ENCODE data around the gene MEOX2. TPM values are rescaled to one million over a fixed set of nuclear protein-coding genes. Genes with fewer than 3 reads are reported as not detected.

MEOX2 gene
- total and polyA plus RNA-seq, 2 donors from 2014 or later, result 1.2 TPM; not detected in 1

DNA sequence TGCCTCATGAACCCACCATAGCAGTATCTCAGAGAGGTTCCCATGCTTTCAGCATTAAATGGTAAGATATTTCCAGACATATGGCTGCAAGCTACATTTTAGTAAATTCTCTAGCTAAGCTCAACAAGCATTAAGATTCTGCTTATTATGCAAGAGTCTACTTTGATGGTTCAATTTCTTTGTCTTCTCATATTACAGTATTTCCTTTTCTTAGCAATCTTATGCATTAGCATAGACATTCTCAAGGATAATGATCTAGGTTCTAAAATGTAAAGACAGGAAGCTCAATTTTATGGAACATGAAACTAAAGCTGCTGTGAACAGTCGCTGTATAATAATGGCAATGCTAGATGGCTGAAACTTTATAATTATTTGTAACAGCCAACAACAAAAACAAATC is 39.2 kb downstream of the MEOX2 start:
- H3K27ac ChIP-seq (ENCODE audit: low read depth in 2 of 2, low read length in 2 of 2), result no peak overlapping the region
- FAIRE-seq, result no peak
- no peak for TF ChIP-seq CTCF (IDR thresholded peaks at IDR 0.05; ENCODE audit: borderline replicate concordance, extremely low read depth, insufficient read depth)

DNA sequence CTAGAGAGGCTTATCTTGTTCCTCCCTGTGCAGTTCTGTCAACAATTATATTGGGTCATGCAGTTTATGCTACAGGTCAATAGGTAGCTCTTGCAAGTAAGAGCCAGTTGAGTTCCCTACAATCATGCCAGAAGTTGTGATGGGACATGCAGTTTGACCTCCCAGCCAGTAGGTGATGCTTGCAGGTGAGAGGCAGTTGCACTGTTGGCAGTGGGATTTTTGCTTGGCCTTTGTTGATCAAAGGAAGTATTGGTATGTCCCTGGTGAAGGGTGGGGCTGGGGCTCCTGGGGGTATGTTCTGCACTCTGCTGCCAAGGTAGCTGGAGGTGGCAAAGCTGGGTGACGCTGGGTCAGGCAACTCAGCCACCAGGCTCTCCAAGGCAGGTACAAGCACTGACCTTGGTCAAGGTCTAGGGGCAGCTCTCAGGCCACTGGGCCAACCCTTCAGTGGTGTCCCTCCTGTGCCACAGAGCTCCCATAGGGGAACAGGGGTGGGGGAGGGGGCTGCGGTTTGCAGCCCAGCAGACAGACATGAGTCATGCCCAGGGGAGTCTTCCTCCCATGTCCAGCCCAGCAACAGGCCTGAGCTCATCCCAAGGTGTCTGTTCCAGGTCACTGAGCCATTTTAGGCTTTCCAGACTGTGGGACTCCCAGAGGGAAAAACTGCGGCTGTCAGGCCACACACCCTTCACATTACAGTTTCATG is 43.3 kb downstream of the MEOX2 start:
- Histone ChIP-seq H3K9ac (ENCODE audit: low read length in 3 of 3) (no peak overlapping the region), H3K4me3 (ENCODE audit: low read length in 3 of 3) (no peak overlapping the region), H3K27ac (ENCODE audit: low read depth in 2 of 2, low read length in 2 of 2) (no peak overlapping the region), H3K36me3 (ENCODE audit: control insufficient read depth in 2 of 3, insufficient read depth in 3 of 3, low read length in 3 of 3) (no peaks in the 10 kb centered on the region), H3K9me3 (ENCODE audit: control insufficient read depth in 2 of 3, insufficient read depth in 1 of 3, low read length in 3 of 3) (no peaks in the 10 kb centered on the region), H3K27me3 (ENCODE audit: control insufficient read depth, insufficient read depth, low read length) (no peaks in the 10 kb centered on the region), H3K4me1 (ENCODE audit: control insufficient read depth in 2 of 3, insufficient read depth in 2 of 3, low read depth in 1 of 3, low read length in 3 of 3) (no peaks in the 10 kb centered on the region)
- intact Hi-C loops (cut with DNase I), result no loop called here
- no peak for TF ChIP-seq CTCF (IDR thresholded peaks at IDR 0.05; ENCODE audit: borderline replicate concordance, extremely low read depth, insufficient read depth)
- DNase-seq, result no peak
- FAIRE-seq, result no peak

More for the DNA sequence above, 39.2 kb downstream of the MEOX2 start:
- Histone ChIP-seq H3K9ac (ENCODE audit: low read length in 3 of 3) (no peak overlapping the region), H3K9me3 (ENCODE audit: control insufficient read depth in 2 of 3, insufficient read depth in 1 of 3, low read length in 3 of 3) (no peaks in the 10 kb centered on the region), H3K36me3 (ENCODE audit: control insufficient read depth in 2 of 3, insufficient read depth in 3 of 3, low read length in 3 of 3) (no peaks in the 10 kb centered on the region), H3K4me1 (ENCODE audit: control insufficient read depth in 2 of 3, insufficient read depth in 2 of 3, low read depth in 1 of 3, low read length in 3 of 3) (no peaks in the 10 kb centered on the region), H3K27me3 (ENCODE audit: control insufficient read depth, insufficient read depth, low read length) (no peaks in the 10 kb centered on the region), H3K4me3 (ENCODE audit: low read length in 3 of 3) (no peak overlapping the region)
- no peak for DNase-seq
- intact Hi-C loops (cut with DNase I), result no loop called here

- Histone ChIP-seq H3K36me3 (ENCODE audit: control insufficient read depth in 2 of 3, insufficient read depth in 3 of 3, low read length in 3 of 3) (no peaks in the 10 kb centered on the region), H3K27ac (ENCODE audit: low read depth in 2 of 2, low read length in 2 of 2) (no peak overlapping the region), H3K4me3 (ENCODE audit: low read length in 3 of 3) (no peak overlapping the region), H3K9ac (ENCODE audit: low read length in 3 of 3) (no peak overlapping the region), H3K27me3 (ENCODE audit: control insufficient read depth, insufficient read depth, low read length) (no peaks in the 10 kb centered on the region), H3K4me1 (ENCODE audit: control insufficient read depth in 2 of 3, insufficient read depth in 2 of 3, low read depth in 1 of 3, low read length in 3 of 3) (no peaks in the 10 kb centered on the region), H3K9me3 (ENCODE audit: control insufficient read depth in 2 of 3, insufficient read depth in 1 of 3, low read length in 3 of 3) (no peaks in the 10 kb centered on the region)
- intact Hi-C loops (cut with DNase I), result no loop called here
- TF ChIP-seq CTCF (IDR thresholded peaks at IDR 0.05; ENCODE audit: borderline replicate concordance, extremely low read depth, insufficient read depth), result no peak
- DNase-seq (no peak), FAIRE-seq (no peak)
Observed at GRCh38 chr7:15628876-15629275, 57.6 kb downstream of the MEOX2 start.

DNA sequence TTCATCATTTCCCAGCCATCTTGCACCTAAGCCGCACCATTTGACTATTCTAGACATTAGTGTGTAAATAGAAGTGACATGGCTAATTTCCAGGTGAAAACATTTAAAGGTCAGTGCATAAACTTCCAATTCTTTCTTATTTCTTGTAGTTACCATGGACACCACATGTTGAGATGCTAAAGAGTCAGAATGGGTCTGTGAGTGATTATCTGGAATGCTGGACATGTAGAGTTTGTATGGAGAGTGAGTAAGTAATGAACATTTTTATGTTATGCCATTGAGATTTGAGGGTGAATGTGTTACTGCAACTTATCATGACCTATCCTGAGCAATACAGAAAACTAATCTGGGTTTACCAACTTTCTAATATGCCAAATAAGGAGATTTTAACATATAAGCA is 60.4 kb downstream of the MEOX2 start:
- H3K4me3 ChIP-seq (ENCODE audit: low read length in 3 of 3), result no peak overlapping the region
- no peaks in the 10 kb centered on the region for H3K36me3 ChIP-seq (ENCODE audit: control insufficient read depth in 2 of 3, insufficient read depth in 3 of 3, low read length in 3 of 3)
- H3K4me1 ChIP-seq (ENCODE audit: control insufficient read depth in 2 of 3, insufficient read depth in 2 of 3, low read depth in 1 of 3, low read length in 3 of 3), result no peaks in the 10 kb centered on the region
- DNase-seq, result no peak
- FAIRE-seq, result no peak
- no peak overlapping the region for H3K9ac ChIP-seq (ENCODE audit: low read length in 3 of 3)
- intact Hi-C loops (cut with DNase I), result no loop called here
- no peaks in the 10 kb centered on the region for H3K9me3 ChIP-seq (ENCODE audit: control insufficient read depth in 2 of 3, insufficient read depth in 1 of 3, low read length in 3 of 3)
- no peaks in the 10 kb centered on the region for H3K27me3 ChIP-seq (ENCODE audit: control insufficient read depth, insufficient read depth, low read length)
- H3K27ac ChIP-seq (ENCODE audit: low read depth in 2 of 2, low read length in 2 of 2), result no peak overlapping the region
- no peak for TF ChIP-seq CTCF (IDR thresholded peaks at IDR 0.05; ENCODE audit: borderline replicate concordance, extremely low read depth, insufficient read depth)

Measured in kidney (tissue), 14 donors.